ENCODE results near the gene BOD1L1. TPM values are rescaled to one million over a fixed set of nuclear protein-coding genes. Genes with fewer than 3 reads are reported as not detected.

Gene BOD1L1
- polyA plus RNA-seq, 4 donors, result 50.1 to 60.5 (median 56.3) TPM

GRCh38 chr4:13541176-13541604 is 86.3 kb downstream of the BOD1L1 start:
- DNase-seq (ENCODE audit: low read depth in 4 of 4, low spot score in 3 of 4), result no peak

GRCh38 chr4:13540446-13541175 is 86.9 kb downstream of the BOD1L1 start:
- no peak for DNase-seq (ENCODE audit: low read depth in 4 of 4, low spot score in 3 of 4)

GRCh38 chr4:13539619-13540445 is 87.7 kb downstream of the BOD1L1 start:
- no peak for DNase-seq (ENCODE audit: low read depth in 4 of 4, low spot score in 3 of 4)

- no peak for DNase-seq (ENCODE audit: low read depth in 4 of 4, low spot score in 3 of 4)
Measured at GRCh38 chr4:13539047-13539618, 88.4 kb downstream of the BOD1L1 start.

GRCh38 chr4:13538427-13538973 is 89.0 kb downstream of the BOD1L1 start:
- DNase-seq (ENCODE audit: low read depth in 4 of 4, low spot score in 3 of 4), result no peak

GRCh38 chr4:13537832-13538177 is 89.7 kb downstream of the BOD1L1 start:
- DNase-seq (ENCODE audit: low read depth in 4 of 4, low spot score in 3 of 4), result no peak

- DNase-seq (ENCODE audit: low read depth in 4 of 4, low spot score in 3 of 4), result no peak
Measured at GRCh38 chr4:13537011-13537831, 90.3 kb downstream of the BOD1L1 start.

- no peak for DNase-seq (ENCODE audit: low read depth in 4 of 4, low spot score in 3 of 4)
Measured at GRCh38 chr4:13536607-13537006, 90.9 kb downstream of the BOD1L1 start.

- DNase-seq (ENCODE audit: low read depth in 4 of 4, low spot score in 3 of 4), result no peak
Measured at GRCh38 chr4:13535708-13536361, 91.7 kb downstream of the BOD1L1 start.

GRCh38 chr4:13535118-13535517 is 92.4 kb downstream of the BOD1L1 start:
- no peak for DNase-seq (ENCODE audit: low read depth in 4 of 4, low spot score in 3 of 4)

- DNase-seq (ENCODE audit: low read depth in 4 of 4, low spot score in 3 of 4), result no peak
Measured at GRCh38 chr4:13534344-13535063, 93.0 kb downstream of the BOD1L1 start.

GRCh38 chr4:13533670-13534343 is 93.7 kb downstream of the BOD1L1 start:
- no peak for DNase-seq (ENCODE audit: low read depth in 4 of 4, low spot score in 3 of 4)

GRCh38 chr4:13531625-13531998 is 95.9 kb downstream of the BOD1L1 start:
- no peak for DNase-seq (ENCODE audit: low read depth in 4 of 4, low spot score in 3 of 4)

GRCh38 chr4:13530823-13531624 is 96.5 kb downstream of the BOD1L1 start:
- no peak for DNase-seq (ENCODE audit: low read depth in 4 of 4, low spot score in 3 of 4)

GRCh38 chr4:13529128-13529919 is 98.2 kb downstream of the BOD1L1 start:
- no peak for DNase-seq (ENCODE audit: low read depth in 4 of 4, low spot score in 3 of 4)

GRCh38 chr4:13528821-13529127 is 98.8 kb downstream of the BOD1L1 start:
- DNase-seq (ENCODE audit: low read depth in 4 of 4, low spot score in 3 of 4), result no peak
